Neural cell (in vitro differentiated cells): ENCODE data around the gene APP. TPM values are rescaled to one million over a fixed set of nuclear protein-coding genes. Genes with fewer than 3 reads are reported as not detected.

Source experiments
- H2AFZ ChIP-seq: fragments of 200-600, 300-800 bp; sonication (generic), shearing (Covaris generic); 2 replicates; pipeline ENCODE4 v1.6.0; 2014; ENCODE audit warnings: low read depth, mild to moderate bottlenecking, antibody characterized with exemption, low read length, moderate library complexity
- H3F3A ChIP-seq: fragments of 200-600 bp; shearing (Covaris generic); 2 replicates; pipeline ENCODE4 v1.6.1; 2016; ENCODE audit warnings: mild to moderate bottlenecking, moderate library complexity, mixed read lengths, antibody characterized with exemption, low read length; ENCODE audit not compliant: insufficient read depth, poor library complexity, severe bottlenecking
- H3K27ac ChIP-seq: fragments of 200-600, 300-800 bp; sonication (generic), shearing (Covaris generic); 2 replicates; pipeline ENCODE4 v1.5.1; 2014; ENCODE audit warnings: mild to moderate bottlenecking, low read length, moderate library complexity
- H3K27me3 ChIP-seq: fragments of 300-800, 200-600 bp; sonication (generic), shearing (Covaris generic); 2 replicates; pipeline ENCODE4 v1.6.0; 2014; ENCODE audit warnings: mild to moderate bottlenecking, low read depth, low read length, moderate library complexity; ENCODE audit not compliant: insufficient read depth
- H3K36me3 ChIP-seq: fragments of 300-800, 200-600 bp; sonication (generic), shearing (Covaris generic); 2 replicates; pipeline ENCODE4 v1.5.1; 2014; ENCODE audit warnings: mild to moderate bottlenecking, antibody characterized with exemption, low read length, moderate library complexity; ENCODE audit not compliant: insufficient read depth
- H3K4me2 ChIP-seq: fragments of 300-800, 200-600 bp; sonication (generic), shearing (Covaris generic); 2 replicates; pipeline ENCODE4 v1.6.0; 2014; ENCODE audit warnings: mild to moderate bottlenecking, low read length
- H3K4me3 ChIP-seq: fragments of 300-800, 200-600 bp; sonication (generic), shearing (Covaris generic); 2 replicates; pipeline ENCODE4 v1.5.1; 2014; ENCODE audit warnings: mild to moderate bottlenecking, low read length, moderate library complexity
- H3K79me2 ChIP-seq: fragments of 200-600 bp; shearing (Covaris generic); replicated peaks from 2 replicates; pipeline ENCODE4 v1.6.0; 2014; ENCODE audit warnings: mild to moderate bottlenecking, low read length, moderate library complexity; ENCODE audit not compliant: insufficient read depth
- H3K9ac ChIP-seq: fragments of 300-800, 200-600 bp; sonication (generic), shearing (Covaris generic); 2 replicates; pipeline ENCODE4 v1.6.1; 2016; ENCODE audit warnings: mild to moderate bottlenecking, low read length, mixed read lengths
- H3K9me2 ChIP-seq: fragments of 200-600 bp; shearing (Covaris generic); 2 replicates; pipeline ENCODE4 v1.6.1; 2016; ENCODE audit warnings: mild to moderate bottlenecking, low read length, mixed read lengths; ENCODE audit not compliant: insufficient read depth
- H3K9me3 ChIP-seq: fragments of 200-600, 300-800 bp; sonication (generic), shearing (Covaris generic); 2 replicates; pipeline ENCODE4 v1.6.1; 2016; ENCODE audit warnings: mild to moderate bottlenecking, mixed run types, low read length, moderate library complexity, mixed read lengths
- H4K20me1 ChIP-seq: fragments of 200-600 bp; shearing (Covaris generic); 2 replicates; pipeline ENCODE4 v1.6.1; 2016; ENCODE audit warnings: mild to moderate bottlenecking, mixed run types; ENCODE audit not compliant: insufficient read depth
- CTCF ChIP-seq: fragments of 450-650 bp; IDR thresholded peaks from 2 replicates; pipeline ENCODE4 v1.5.1; 2014; ENCODE audit warnings: antibody characterized with exemption, mild to moderate bottlenecking, moderate library complexity; ENCODE audit not compliant: poor library complexity, severe bottlenecking
- EP300 ChIP-seq: fragments of 450-650 bp; conservative IDR thresholded peaks from 2 replicates; pipeline ENCODE4 v1.6.1; 2014; ENCODE audit warnings: antibody characterized with exemption, mild to moderate bottlenecking, moderate library complexity; ENCODE audit not compliant: poor library complexity, severe bottlenecking
- EZH2 ChIP-seq: fragments of 200-600, 300-800 bp; shearing (Covaris generic), sonication (generic); IDR thresholded peaks from 2 replicates; pipeline ENCODE4 v1.6.1; 2014; ENCODE audit warnings: antibody characterized with exemption, low read length, borderline replicate concordance, mild to moderate bottlenecking; ENCODE audit not compliant: insufficient read depth, poor library complexity, severe bottlenecking
- MXI1 ChIP-seq: fragments of 450-650 bp; conservative IDR thresholded peaks from 2 replicates; pipeline ENCODE4 v1.6.1; 2014; ENCODE audit warnings: antibody characterized with exemption, mild to moderate bottlenecking; ENCODE audit not compliant: poor library complexity, severe bottlenecking
- POLR2AphosphoS5 ChIP-seq: IDR thresholded peaks from 2 replicates; pipeline ENCODE4 v1.6.1; 2012
- RAD21 ChIP-seq: fragments of 450-650 bp; conservative IDR thresholded peaks from 2 replicates; pipeline ENCODE4 v1.6.1; 2014; ENCODE audit warnings: antibody characterized with exemption, mild to moderate bottlenecking, moderate library complexity
- REST ChIP-seq: IDR thresholded peaks from 2 replicates; pipeline ENCODE4 v1.6.1; 2012; ENCODE audit warnings: borderline replicate concordance
- SMC3 ChIP-seq: fragments of 450-650 bp; conservative IDR thresholded peaks from 2 replicates; pipeline ENCODE4 v1.6.1; 2014; ENCODE audit warnings: antibody characterized with exemption, mild to moderate bottlenecking, moderate library complexity; ENCODE audit not compliant: poor library complexity
- TAF1 ChIP-seq: IDR thresholded peaks from 2 replicates; pipeline ENCODE4 v1.6.1; 2012; ENCODE audit warnings: low read depth
- polyA plus RNA-seq: library from polyadenylated mRNA; depleted of rRNA; stranded (reverse); fragments of >200 nt; gene quantifications from 2 replicates; pipeline ENCODE4 v1.2.3, GENCODE V29; 2014

The APP gene
- polyA plus RNA-seq, 1 donor from 2014 or later: 470 TPM

GRCh38 chr21:26115899-26116298, 54.7 kb downstream of the APP start:
- H3K9me2 ChIP-seq: no peaks in the 10 kb centered on the region
- H3K79me2 ChIP-seq: peaks cover 60% of the 10 kb centered on the region
- no peak overlapping the region for H3K9ac ChIP-seq
- no peaks in the 10 kb centered on the region for H3F3A ChIP-seq
- no peaks in the 10 kb centered on the region for H3K36me3 ChIP-seq
- H2AFZ ChIP-seq: no peak overlapping the region
- H3K4me3 ChIP-seq: no peak overlapping the region
- H3K4me2 ChIP-seq: no peak overlapping the region
- no peaks in the 10 kb centered on the region for H3K27me3 ChIP-seq
- no peaks in the 10 kb centered on the region for H4K20me1 ChIP-seq
- no peak for TF ChIP-seq EZH2
- TF ChIP-seq REST: no peak
- no peak for TF ChIP-seq CTCF
- no peak for TF ChIP-seq MXI1
- TF ChIP-seq SMC3: no peak
- no peak for TF ChIP-seq POLR2AphosphoS5
- TF ChIP-seq RAD21: no peak
- TF ChIP-seq TAF1: no peak
- TF ChIP-seq EP300: no peak
- H3K27ac ChIP-seq: no peak overlapping the region
- no peaks in the 10 kb centered on the region for H3K9me3 ChIP-seq

- TF ChIP-seq EZH2 (no peak), TAF1 (no peak), SMC3 (no peak), REST (no peak), CTCF (no peak), EP300 (no peak), MXI1 (no peak), RAD21 (no peak), POLR2AphosphoS5 (no peak)
- Histone ChIP-seq H3K27ac (no peak overlapping the region), H3K9me3 (no peaks in the 10 kb centered on the region), H3K9ac (no peak overlapping the region), H3K4me3 (no peak overlapping the region), H3K79me2 (peaks cover 55% of the 10 kb centered on the region), H2AFZ (no peak overlapping the region), H3K27me3 (no peaks in the 10 kb centered on the region), H3K9me2 (no peaks in the 10 kb centered on the region), H3K36me3 (no peaks in the 10 kb centered on the region), H3K4me2 (no peak overlapping the region), H4K20me1 (no peaks in the 10 kb centered on the region), H3F3A (no peaks in the 10 kb centered on the region)
Measured at GRCh38 chr21:26115305-26115704, 55.3 kb downstream of the APP start.
